GF-D8 (cell line): ENCODE data around the gene MCOLN2.

ENCODE experiments used
- DNase-seq: peaks from one replicate; lab custom pipeline; 2025; lab: John Stamatoyannopoulos, UW

The MCOLN2 gene

DNA sequence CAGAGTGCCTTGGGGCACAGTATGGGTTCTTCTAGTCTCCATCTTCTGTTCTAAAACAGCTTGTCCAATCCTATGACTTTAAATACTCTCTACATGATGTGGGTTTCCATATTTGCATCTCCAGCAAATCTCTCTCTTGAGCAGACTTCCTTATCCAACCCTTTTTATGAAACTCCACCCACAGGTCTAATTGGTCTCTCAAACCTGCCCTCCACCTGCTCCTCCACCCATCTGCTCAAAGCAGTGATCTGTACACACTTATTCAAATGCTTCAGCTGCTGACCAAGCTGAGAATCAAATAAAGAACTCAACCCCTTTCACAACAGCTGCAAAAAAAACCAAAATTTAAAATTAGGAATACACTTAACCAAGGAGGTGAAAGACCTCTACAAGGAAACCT, 11.5 kb downstream of the MCOLN2 start:
- no peak for DNase-seq

- no peak for DNase-seq
Measured at GRCh38 chr1:84982395-84982794, 14.5 kb downstream of the MCOLN2 start.

DNA sequence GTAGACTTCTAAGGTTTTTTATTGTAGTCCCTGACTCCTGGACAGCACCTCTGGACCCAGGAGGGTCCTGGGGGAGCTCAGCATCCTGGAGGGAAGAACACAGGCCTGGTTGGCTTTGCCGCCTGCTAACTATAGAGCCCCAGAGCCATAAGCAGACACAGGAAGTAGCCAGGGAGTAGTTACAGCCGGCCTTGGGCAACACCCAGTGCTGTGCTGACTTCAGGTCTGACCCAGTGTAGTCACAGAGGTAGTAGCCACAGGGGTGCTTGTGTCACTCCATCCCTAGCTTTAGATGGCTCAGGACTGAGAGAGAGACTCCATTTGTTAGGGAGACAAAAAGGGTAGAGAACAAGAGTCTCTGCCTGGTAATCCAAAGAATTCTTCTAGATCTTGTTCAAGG, 21.9 kb downstream of the MCOLN2 start:
- DNase-seq, result no peak

DNA sequence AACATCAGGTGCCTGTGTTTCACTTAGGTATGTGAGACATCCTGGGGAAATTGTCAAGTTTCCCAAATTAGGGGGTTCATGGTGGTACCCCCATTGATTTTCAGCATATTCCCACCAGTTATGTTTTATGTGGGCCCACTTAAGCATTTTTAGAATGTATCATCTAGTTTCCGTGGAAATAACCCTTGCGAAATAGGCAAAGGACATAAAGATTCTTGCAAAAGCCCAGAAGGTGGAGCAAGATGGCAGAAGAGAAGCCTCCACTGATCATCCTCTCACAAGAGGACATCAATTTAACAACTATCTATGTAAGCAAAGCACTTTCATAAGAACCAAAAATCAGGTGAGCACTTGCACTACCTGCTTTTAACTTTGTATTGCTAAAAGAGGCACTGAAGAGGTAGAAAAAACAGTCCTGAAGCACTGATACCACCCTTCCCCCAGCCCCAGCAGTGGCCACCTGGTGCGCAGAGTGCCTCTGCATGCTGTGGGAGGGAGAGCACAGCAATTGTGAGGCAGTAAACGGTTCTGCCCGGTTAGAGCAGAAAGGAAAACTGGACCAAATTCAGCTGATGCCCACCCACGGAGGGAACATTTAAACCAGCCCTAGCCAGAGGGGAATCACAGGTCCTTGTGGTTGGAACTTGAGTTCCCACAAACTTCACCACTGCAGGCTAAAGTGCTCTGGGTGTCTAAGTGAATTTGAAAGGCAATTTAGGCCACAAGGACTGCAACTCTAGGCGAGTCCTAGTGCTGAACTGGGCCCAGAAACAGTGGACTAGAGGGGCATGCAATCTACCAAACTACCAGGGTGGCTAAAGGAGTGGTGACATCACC, 23.2 kb downstream of the MCOLN2 start:
- DNase-seq, result no peak

DNA sequence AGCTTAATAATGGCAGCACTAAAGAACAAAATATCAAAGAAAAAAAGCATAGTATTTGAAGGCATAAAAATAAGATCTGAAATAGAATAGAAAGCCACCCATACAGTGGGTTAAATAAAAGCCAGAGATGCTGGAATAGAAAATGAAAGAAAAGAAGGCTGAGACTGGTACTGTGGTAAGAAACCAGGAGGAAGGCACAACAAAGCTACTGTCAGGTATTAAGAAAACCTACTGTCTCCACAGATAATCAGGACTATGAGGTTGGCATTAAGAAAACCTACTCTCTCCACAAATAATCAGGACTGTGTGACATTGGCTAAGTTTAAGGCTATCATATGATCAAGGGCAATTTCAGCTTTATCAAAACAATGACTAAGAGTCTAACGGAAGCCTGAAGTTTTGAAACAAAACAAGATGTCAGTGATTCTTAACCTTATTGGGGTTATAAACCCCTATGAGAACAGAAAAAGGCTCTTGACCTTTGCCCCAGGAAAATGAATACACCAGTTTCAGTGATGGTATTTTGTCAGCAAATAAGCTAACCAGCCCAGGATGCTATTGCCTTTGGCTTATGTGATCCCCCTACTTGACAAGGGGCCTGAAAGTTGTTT, 24.4 kb downstream of the MCOLN2 start:
- DNase-seq, result no peak

DNA sequence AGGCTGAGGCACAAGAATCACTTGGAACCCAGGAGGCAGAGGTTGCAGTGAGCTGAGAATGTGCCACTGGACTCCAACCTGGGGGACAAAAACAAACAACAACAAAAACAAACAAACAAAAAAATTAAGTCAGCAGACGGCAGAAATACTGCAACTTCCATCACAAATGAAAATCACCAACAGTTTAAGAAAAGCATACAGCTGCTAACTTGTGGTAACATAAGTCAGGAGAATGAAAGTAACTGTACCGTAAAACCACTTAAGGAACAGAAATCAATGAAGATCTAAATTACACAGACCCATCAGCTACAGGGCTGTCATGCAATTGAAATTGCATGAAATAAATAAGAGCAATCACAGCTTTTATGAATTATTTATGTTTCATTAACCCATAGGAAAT, 25.0 kb downstream of the MCOLN2 start:
- no peak for DNase-seq

DNA sequence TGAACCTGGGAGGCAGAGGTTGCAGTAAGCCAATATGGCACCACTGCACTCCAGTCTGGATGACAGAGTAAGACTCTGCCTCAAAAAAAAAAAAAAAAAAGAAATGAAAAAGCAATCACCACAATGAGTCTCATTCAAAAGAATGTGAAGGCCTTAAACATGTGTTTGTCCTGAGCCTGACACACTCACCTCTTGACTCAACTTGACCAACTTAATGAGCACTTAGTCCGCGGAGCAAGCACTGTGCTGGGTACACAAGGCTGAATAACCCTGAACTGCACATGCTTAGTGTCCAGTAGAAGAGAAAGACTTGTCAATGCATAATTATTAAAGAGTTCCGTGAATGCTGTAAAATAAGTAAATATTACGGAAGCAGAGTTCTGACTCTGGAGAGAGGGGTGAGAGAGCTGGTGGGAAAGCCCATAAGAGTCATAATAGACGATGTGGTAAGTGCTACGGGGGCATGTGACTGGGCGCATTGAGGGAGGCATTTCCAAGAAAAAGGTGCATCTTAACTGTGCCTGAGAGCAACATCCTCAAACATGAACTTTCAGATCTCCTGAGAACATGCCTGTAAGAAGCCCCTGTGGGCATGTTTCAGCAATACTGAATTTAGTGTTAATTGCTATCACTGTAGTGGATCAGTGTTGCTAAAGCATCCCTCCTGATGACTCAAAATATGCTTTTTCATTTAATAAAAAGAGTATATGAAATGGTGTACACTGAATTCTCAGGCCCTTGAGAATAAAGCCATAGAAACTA, 27.2 kb downstream of the MCOLN2 start:
- no peak for DNase-seq

DNA sequence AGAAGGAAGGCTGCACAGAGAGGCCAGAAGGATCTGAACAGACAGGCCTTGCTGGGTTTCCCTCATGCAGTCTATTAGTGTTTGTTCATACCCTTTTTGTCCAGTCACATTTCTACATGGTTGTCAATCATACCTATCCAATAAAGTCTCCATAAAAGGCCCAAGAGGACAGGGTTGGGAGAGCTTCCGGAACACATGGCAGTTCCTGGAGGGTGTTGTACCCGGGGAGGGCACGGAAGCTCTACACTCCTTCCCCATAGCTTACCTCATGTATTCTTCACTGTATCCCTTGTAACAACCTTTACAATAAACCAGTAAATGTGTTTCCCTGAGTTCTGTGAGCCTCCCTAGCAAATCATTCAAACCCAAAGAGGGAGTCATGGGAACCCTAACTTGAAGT, 28.0 kb downstream of the MCOLN2 start:
- no peak for DNase-seq

GRCh38 chr1:84968101-84968500, 28.8 kb downstream of the MCOLN2 start:
- no peak for DNase-seq

DNA sequence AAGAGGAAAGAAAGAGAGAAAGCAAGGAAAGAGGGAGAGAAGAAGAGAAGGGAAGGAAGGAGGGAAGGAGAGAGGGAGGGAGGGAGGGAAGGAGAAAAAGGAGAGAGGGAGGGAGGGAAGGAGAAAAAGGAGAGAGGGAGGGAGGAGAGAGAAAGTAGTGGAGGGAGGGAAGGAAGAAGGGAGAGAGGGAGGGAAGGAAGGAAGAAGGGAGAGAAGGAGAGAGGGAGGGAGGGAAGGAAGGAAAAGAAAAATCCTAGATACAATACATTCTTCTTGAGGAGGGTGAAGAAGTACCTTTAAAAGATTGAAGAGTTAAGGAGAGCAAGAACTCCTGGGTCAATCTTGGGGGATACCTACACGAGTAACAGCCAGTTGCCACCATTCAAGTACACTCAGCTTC, 29.2 kb downstream of the MCOLN2 start:
- no peak for DNase-seq

DNA sequence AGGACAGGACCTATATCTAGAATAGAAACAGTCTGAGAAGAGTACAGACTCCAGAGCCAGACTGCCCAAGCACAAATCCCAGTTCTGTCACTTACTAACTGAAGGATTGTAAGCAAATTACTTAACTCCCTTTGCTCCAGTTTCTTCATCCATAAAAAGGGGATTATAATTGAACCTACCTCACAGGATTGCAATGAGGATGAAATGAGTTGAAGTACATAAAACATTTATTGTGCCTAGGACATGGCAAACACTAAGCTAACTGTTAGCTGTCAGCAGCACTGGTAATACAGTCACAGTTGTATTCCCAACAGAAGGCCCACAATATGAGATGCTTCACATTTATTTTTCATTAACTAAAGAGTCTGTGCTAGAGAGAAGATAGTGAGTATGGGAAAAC, 33.9 kb downstream of the MCOLN2 start:
- DNase-seq, result no peak

GRCh38 chr1:84961316-84961715, 35.6 kb downstream of the MCOLN2 start:
- DNase-seq, result no peak

DNA sequence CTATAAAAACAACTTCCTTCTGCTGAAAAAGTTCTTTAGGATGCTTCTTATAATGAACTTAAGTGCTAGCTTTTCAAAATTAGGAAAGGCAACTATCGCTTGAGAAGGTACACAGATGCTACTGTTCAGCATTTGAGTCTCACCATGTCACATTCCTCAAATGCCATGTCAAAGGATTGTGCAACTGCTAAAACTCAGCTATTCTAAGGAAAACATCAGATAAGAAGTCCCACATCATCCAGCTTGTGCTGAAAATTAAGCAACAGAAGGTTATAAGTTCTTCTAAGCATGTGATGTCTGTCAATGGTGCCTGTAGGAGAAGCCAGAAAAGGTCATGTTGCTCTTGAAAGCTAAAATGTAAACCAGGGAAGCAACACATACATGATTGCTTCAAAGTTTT, 36.5 kb downstream of the MCOLN2 start:
- no peak for DNase-seq

GRCh38 chr1:84959294-84959693, 37.6 kb downstream of the MCOLN2 start:
- DNase-seq, result no peak

GRCh38 chr1:84957966-84958365, 38.9 kb downstream of the MCOLN2 start:
- DNase-seq, result no peak

- DNase-seq, result no peak
Measured at GRCh38 chr1:84956655-84957054, 40.3 kb downstream of the MCOLN2 start.

DNA sequence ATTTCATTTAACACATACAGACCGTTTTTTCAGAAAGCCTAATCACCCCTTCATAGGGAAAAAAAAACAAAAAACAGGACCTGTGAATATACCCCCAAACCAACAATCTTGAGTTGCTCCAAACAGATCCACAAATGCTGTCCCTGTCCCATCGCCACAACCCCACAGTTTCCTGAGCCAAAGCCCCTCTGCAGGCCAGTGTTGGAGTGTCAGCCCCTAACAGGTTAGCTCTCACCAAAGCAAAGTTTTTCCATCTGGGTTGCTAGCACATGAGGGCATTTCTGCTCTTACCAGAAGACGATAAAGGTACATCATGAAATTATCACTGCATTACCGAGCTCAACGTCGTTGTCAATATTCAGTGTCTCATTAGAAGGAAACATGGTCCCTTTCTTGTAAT, 40.8 kb downstream of the MCOLN2 start:
- no peak for DNase-seq

- no peak for DNase-seq
Measured at GRCh38 chr1:84949664-84950063, 47.2 kb downstream of the MCOLN2 start.

GRCh38 chr1:84947536-84948410, 49.1 kb downstream of the MCOLN2 start:
- DNase-seq, result no peak

DNA sequence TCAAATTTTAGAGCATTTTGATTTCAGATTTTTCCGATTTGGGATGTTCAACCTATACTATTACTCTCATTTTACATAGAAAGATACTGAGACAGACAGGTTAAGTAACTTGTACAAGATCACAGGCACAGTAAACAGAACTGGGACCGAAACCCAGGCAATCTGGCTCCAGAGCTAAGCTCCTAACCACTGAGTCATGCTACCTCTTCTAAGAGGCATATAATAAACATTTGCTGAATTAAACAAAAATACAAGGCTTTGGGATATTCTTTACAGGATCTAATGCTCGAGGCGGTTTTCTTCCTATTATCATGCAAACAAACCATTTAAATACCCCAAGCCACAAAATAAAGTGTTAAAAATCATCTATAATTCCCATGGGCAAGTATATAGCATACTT, 50.3 kb downstream of the MCOLN2 start:
- no peak for DNase-seq

DNA sequence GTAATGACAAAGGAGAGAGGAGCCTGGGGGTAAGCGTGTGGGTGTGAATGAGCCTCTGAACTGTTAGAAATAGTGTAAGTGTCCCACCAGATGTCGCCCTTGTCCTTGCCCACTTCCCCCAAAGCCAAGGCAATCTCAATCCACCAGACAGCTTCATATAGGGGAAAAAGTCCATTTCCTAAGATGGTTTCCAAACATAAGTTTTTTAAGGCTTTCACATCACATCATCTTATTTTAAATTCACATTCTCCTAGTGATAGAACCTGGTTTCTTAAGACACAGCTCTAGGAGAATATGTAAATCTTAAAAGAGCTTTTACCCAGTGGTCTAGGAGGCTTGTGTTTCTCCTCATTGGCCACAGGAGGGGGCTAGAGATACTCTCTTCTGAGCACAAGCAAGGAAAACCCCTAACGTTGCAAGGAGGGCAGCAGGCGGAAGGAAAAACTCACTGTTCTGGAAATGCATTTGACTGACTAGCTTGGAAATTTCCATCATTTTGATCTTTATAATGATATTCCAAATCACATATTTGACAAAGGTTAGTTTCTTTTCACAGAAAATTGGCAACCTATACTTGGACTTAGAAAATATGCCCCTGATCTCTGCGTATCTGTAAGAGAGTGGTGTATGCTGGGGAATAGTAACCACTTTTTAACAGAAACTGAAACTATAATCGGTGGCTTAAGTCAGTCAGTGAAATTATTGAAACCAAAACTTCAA, 52.0 kb downstream of the MCOLN2 start:
- peak; percentile 63 for DNase-seq
